Subcutaneous preadipocyte (primary cell): Measurements from ENCODE around the gene ATG4C. TPM values are rescaled to one million over a fixed set of nuclear protein-coding genes. Genes with fewer than 3 reads are reported as not detected.

ENCODE experiments used
- total RNA-seq: library from RNA; depleted of rRNA; stranded (reverse); fragments of >200 nt; gene quantifications from 2 replicates; pipeline ENCODE4 v1.2.3, GENCODE V29; 2012

ATG4C gene, protein sequence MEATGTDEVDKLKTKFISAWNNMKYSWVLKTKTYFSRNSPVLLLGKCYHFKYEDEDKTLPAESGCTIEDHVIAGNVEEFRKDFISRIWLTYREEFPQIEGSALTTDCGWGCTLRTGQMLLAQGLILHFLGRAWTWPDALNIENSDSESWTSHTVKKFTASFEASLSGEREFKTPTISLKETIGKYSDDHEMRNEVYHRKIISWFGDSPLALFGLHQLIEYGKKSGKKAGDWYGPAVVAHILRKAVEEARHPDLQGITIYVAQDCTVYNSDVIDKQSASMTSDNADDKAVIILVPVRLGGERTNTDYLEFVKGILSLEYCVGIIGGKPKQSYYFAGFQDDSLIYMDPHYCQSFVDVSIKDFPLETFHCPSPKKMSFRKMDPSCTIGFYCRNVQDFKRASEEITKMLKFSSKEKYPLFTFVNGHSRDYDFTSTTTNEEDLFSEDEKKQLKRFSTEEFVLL
- total RNA-seq, result 7.7 and 8.8 TPM in 2 replicates

DNA sequence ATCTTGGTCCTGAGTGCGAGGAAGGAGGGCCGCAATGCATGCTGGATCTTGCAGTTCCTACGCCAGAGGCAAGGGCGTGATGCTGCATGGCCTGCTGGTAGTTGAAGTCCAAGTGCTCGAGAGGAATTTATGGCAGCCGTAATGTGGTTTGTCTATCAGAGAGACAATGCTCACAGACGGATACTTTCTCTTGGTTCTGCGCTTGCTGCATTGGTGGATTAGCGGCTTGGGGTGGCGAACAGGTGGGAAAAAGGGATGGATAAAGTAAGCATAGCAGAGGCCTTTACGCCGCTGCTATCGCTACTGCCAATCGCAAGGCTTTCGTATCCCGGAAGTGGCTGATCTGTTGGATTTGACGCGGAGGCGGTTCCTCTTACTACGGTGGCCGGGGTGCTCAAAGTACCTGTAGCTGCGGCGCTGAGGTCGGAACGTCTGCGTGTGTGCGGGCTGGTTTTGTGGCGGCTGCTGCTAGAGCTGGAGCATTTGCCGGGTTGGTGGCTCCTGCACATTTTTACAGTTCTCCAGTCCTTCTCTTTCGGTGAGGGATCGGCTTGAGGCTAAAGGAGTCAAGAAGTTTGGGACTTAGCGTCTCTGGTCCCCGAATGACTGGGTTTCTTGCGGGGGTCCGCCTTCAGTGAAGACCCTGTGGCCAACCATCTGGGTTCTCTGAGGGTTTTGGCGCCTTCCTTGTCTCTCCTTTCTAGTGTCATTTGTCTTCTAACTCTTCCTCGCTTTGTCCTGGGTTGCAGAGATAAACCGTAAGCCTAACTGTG, at the start of gene ATG4C:
Gene ATG4C, plus strand, starts transcription at position 397 of the 773 bp plus-strand sequence. CDS start 19,655 bp downstream, outside the sequence.

Other genes with a start within 250 kb of the ATG4C start
- gene ANGPTL3, start 186.6 kb upstream of the ATG4C start, total RNA-seq, result under 0.01 TPM in 1 of 2 replicates, not detected in the other
- gene DOCK7, start 95.7 kb upstream of the ATG4C start, total RNA-seq, result 108 and 117 TPM in 2 replicates